IMR-90 (cell line): Measurements from ENCODE around the gene INSL3. TPM values are rescaled to one million over a fixed set of nuclear protein-coding genes. Genes with fewer than 3 reads are reported as not detected.

Experiments used
- ATAC-seq: fragments of 200-7000 bp; cut with Tn5 transposase; 2 replicates; pipeline ENCODE4 v1.9.1; 2020; ENCODE audit warnings: low read depth, mild to moderate bottlenecking, moderate library complexity
- BruUV-seq: library from RNA; stranded (reverse); fragments of 400-500 nt; replicated peaks from 2 replicates; lab custom pipeline; 2021; lab: Mats Ljungman, UMichigan
- CTCF ChIA-PET: fragments of 300-600 bp; formaldehyde crosslinking; extraction: SDS; loops from one replicate; lab custom pipeline; 2021; ENCODE audit warnings: antibody characterized with exemption; lab: Yijun Ruan, JAX
- POLR2A ChIA-PET: fragments of 300-600 bp; sonication (Branson Sonifier 250); formaldehyde crosslinking; loops from one replicate; lab custom pipeline; 2022; ENCODE audit warnings: antibody characterized with exemption; ENCODE audit not compliant: unreplicated experiment; lab: Charles Lee
- DNase-seq: peaks from one replicate; pipeline ENCODE4 v3.0.0; 2013
- H2AFZ ChIP-seq: replicated peaks from 2 replicates; pipeline ENCODE3; 2013; ENCODE audit warnings: low read length, mild to moderate bottlenecking; ENCODE audit not compliant: poor library complexity
- H2AK5ac ChIP-seq: 2 replicates; pipeline ENCODE4 v1.6.1; 2013; ENCODE audit warnings: low read depth, low read length, inconsistent platforms
- H2AK9ac ChIP-seq: replicated peaks from 2 replicates; pipeline ENCODE3; 2013; ENCODE audit warnings: mild to moderate bottlenecking, low read depth, low read length, moderate library complexity; ENCODE audit not compliant: poor library complexity
- H2BK120ac ChIP-seq: 2 replicates; pipeline ENCODE4 v1.6.1; 2013; ENCODE audit warnings: low read depth, low read length, inconsistent platforms
- H2BK15ac ChIP-seq: 3 replicates; pipeline ENCODE4 v1.6.1; 2013; ENCODE audit warnings: low read depth, low read length, inconsistent platforms
- H2BK20ac ChIP-seq: 2 replicates; pipeline ENCODE4 v1.6.1; 2013; ENCODE audit warnings: low read depth, mild to moderate bottlenecking, inconsistent platforms, low read length, moderate library complexity
- H2BK5ac ChIP-seq: 2 replicates; pipeline ENCODE4 v1.6.1; 2013; ENCODE audit warnings: mild to moderate bottlenecking, low read depth, low read length, inconsistent platforms; ENCODE audit not compliant: poor library complexity, severe bottlenecking
- H3K14ac ChIP-seq: replicated peaks from 2 replicates; pipeline ENCODE4 v1.6.1; 2013; ENCODE audit warnings: low read depth, low read length, inconsistent platforms
- H3K18ac ChIP-seq: 2 replicates; pipeline ENCODE4 v1.6.1; 2013; ENCODE audit warnings: low read depth, low read length, control low read depth
- H3K23ac ChIP-seq: 2 replicates; pipeline ENCODE4 v1.6.1; 2013; ENCODE audit warnings: low read depth, low read length, inconsistent platforms
- H3K27ac ChIP-seq: 2 replicates; pipeline ENCODE4 v1.5.1; 2013; ENCODE audit warnings: mild to moderate bottlenecking, control low read depth, low read length; ENCODE audit not compliant: insufficient read depth
- H3K27me3 ChIP-seq: 2 replicates; pipeline ENCODE4 v1.6.1; 2013; ENCODE audit warnings: low read length; ENCODE audit not compliant: control insufficient read depth, insufficient read depth
- H3K36me3 ChIP-seq: 2 replicates; pipeline ENCODE4 v1.6.1; 2013; ENCODE audit warnings: low read length, mixed read lengths; ENCODE audit not compliant: control insufficient read depth, insufficient read depth
- H3K4ac ChIP-seq: 2 replicates; pipeline ENCODE4 v1.6.1; 2013; ENCODE audit warnings: low read depth, low read length, inconsistent platforms
- H3K4me1 ChIP-seq: 2 replicates; pipeline ENCODE4 v1.6.1; 2013; ENCODE audit warnings: low read length, mixed read lengths; ENCODE audit not compliant: control insufficient read depth, insufficient read depth
- H3K4me2 ChIP-seq: 2 replicates; pipeline ENCODE4 v1.6.1; 2013; ENCODE audit warnings: low read depth, mild to moderate bottlenecking, control low read depth, low read length, moderate library complexity
- H3K4me3 ChIP-seq: 2 replicates; pipeline ENCODE4 v1.5.1; 2013; ENCODE audit warnings: low read depth, mild to moderate bottlenecking, control low read depth, low read length, moderate library complexity; ENCODE audit not compliant: insufficient read depth
- H3K56ac ChIP-seq: 2 replicates; pipeline ENCODE4 v1.6.1; 2013; ENCODE audit warnings: low read length, inconsistent platforms; ENCODE audit not compliant: insufficient read depth; ENCODE audit errors: extremely low read depth
- H3K79me1 ChIP-seq, 2 experiments: 2 replicates each; pipeline ENCODE4 v1.6.1; 2013; ENCODE audit warnings: low read length in 2 of 2, inconsistent platforms in 1 of 2, low read depth in 1 of 2
- H3K9ac ChIP-seq: 2 replicates; pipeline ENCODE4 v1.6.1; 2013; ENCODE audit warnings: low read depth, low read length, control low read depth
- H3K9me1 ChIP-seq: 2 replicates; pipeline ENCODE4 v1.6.1; 2013; ENCODE audit warnings: low read length, inconsistent platforms; ENCODE audit not compliant: insufficient read depth
- H3K9me3 ChIP-seq: 2 replicates; pipeline ENCODE4 v1.6.1; 2013; ENCODE audit warnings: low read length; ENCODE audit not compliant: control insufficient read depth, insufficient read depth
- H4K20me1 ChIP-seq: 2 replicates; pipeline ENCODE4 v1.6.1; 2013; ENCODE audit warnings: low read length, inconsistent platforms; ENCODE audit not compliant: insufficient read depth
- H4K5ac ChIP-seq: 2 replicates; pipeline ENCODE4 v1.6.1; 2013; ENCODE audit warnings: mild to moderate bottlenecking, low read depth, low read length, control low read depth
- H4K8ac ChIP-seq, 2 experiments: 2 replicates each; pipeline ENCODE4 v1.6.1; 2013; ENCODE audit warnings: low read depth in 2 of 2, low read length in 2 of 2, control low read depth in 1 of 2, inconsistent platforms in 1 of 2
- H4K91ac ChIP-seq: 2 replicates; pipeline ENCODE4 v1.6.1; 2013; ENCODE audit warnings: low read depth, low read length, inconsistent platforms; ENCODE audit not compliant: insufficient read depth
- BHLHE40 ChIP-seq: fragments of 150-350 bp; IDR thresholded peaks from 2 replicates; pipeline ENCODE4 v1.6.1; 2016; ENCODE audit warnings: mild to moderate bottlenecking, low read depth, low read length
- CEBPB ChIP-seq: IDR thresholded peaks from 2 replicates; pipeline ENCODE4 v1.6.1; 2012; ENCODE audit warnings: low read depth, low read length, improper control_type of control experiment
- CHD1 ChIP-seq: IDR thresholded peaks from 2 replicates; pipeline ENCODE4 v1.6.1; 2012; ENCODE audit warnings: low read depth, low read length, improper control_type of control experiment
- FOS ChIP-seq: fragments of 150-350 bp; IDR thresholded peaks from 2 replicates; pipeline ENCODE4 v1.6.1; 2016; ENCODE audit warnings: low read depth, low read length
- MAFK ChIP-seq: IDR thresholded peaks from 2 replicates; pipeline ENCODE4 v1.6.1; 2012; ENCODE audit warnings: low read depth, low read length, improper control_type of control experiment
- MAZ ChIP-seq: IDR thresholded peaks from 2 replicates; pipeline ENCODE4 v1.6.1; 2012; ENCODE audit warnings: low read depth, mild to moderate bottlenecking, low read length, improper control_type of control experiment, moderate library complexity, borderline replicate concordance
- MXI1 ChIP-seq: IDR thresholded peaks from 2 replicates; pipeline ENCODE4 v1.6.1; 2012; ENCODE audit warnings: low read depth, mild to moderate bottlenecking, low read length, moderate library complexity, borderline replicate concordance
- NFE2L2 ChIP-seq: fragments of 150-350 bp; IDR thresholded peaks from 2 replicates; pipeline ENCODE4 v1.6.1; 2016; ENCODE audit warnings: low read depth, mild to moderate bottlenecking, low read length
- POLR2A ChIP-seq: IDR thresholded peaks from 2 replicates; pipeline ENCODE4 v1.6.1; 2012; ENCODE audit warnings: mild to moderate bottlenecking, low read depth, low read length
- RAD21 ChIP-seq: IDR thresholded peaks from 2 replicates; pipeline ENCODE4 v1.6.1; 2012; ENCODE audit warnings: low read length, improper control_type of control experiment
- RCOR1 ChIP-seq: IDR thresholded peaks from 2 replicates; pipeline ENCODE4 v1.6.1; 2012; ENCODE audit warnings: mild to moderate bottlenecking, low read length, improper control_type of control experiment; ENCODE audit not compliant: insufficient replicate concordance
- RFX5 ChIP-seq: IDR thresholded peaks from 2 replicates; pipeline ENCODE4 v1.8.0; 2012; ENCODE audit warnings: low read depth, mild to moderate bottlenecking, low read length, moderate library complexity
- SMC3 ChIP-seq: fragments of 150-350 bp; IDR thresholded peaks from 2 replicates; pipeline ENCODE4 v1.6.1; 2016; ENCODE audit warnings: low read depth, mild to moderate bottlenecking, antibody characterized with exemption, low read length, moderate library complexity
- WGBS, 2 experiments: methylation state at CpG; one replicate each; pipeline versions ENCODE4 v1.1.5 to v1.1.7; 2013; ENCODE audit warnings: missing lambda C conversion rate in 2 of 2; ENCODE audit not compliant: insufficient read length in 1 of 2; ENCODE audit errors: extremely low coverage in 2 of 2; 5-methylcytosine and 5-hydroxymethylcytosine counted together
- dilution Hi-C: fragments of 300-500 bp; cut with HindIII; formaldehyde crosslinking; loops from one replicate; pipeline ENCODE4 v1.14.3; 2018; ENCODE audit warnings: low sequenced_read_pairs; ENCODE audit not compliant: unreplicated experiment
- in situ Hi-C: fragments of 300-500 bp; cut with MboI; formaldehyde crosslinking; loops from 3 replicates; pipeline ENCODE4 v1.14.3; 2019; ENCODE audit warnings: low sequenced_read_pairs, inconsistent platforms, mixed read lengths
- intact Hi-C: fragments of 100-400 bp; cut with micrococcal nuclease; formaldehyde crosslinking; loops from 2 replicates; pipeline ENCODE4 v1.10.0; 2022
- polyA plus RNA-seq, 3 experiments: library from polyadenylated mRNA; depleted of rRNA; stranded (reverse); fragments of >200 nt; gene quantifications; 2 replicates each; pipeline ENCODE4 v1.2.3, GENCODE V29; 2012; ENCODE audit warnings: low replicate concordance in 1 of 3
- total RNA-seq: library from RNA; depleted of rRNA; stranded (reverse); fragments of >200 nt; gene quantifications from 2 replicates; pipeline ENCODE4 v1.2.3, GENCODE V29; 2012
- TF ChIP-seq, protein P1 (sequence below): conservative IDR thresholded peaks from 2 replicates; pipeline ENCODE4 v1.5.1; 2012; ENCODE audit warnings: mild to moderate bottlenecking, low read depth, low read length, improper control_type of control experiment
- TF ChIP-seq, protein P2 (sequence below): fragments of 150-350 bp; IDR thresholded peaks from 2 replicates; pipeline ENCODE4 v1.6.1; 2017; ENCODE audit warnings: mild to moderate bottlenecking, antibody characterized with exemption, low read length, low read depth
- TF ChIP-seq, protein P3 (sequence below): fragments of 150-350 bp; IDR thresholded peaks from 2 replicates; pipeline ENCODE4 v1.6.1; 2016; ENCODE audit warnings: low read depth, mild to moderate bottlenecking, low read length, moderate library complexity, borderline replicate concordance

INSL3 gene
- total and polyA plus RNA-seq, 2 of the 4 experiments (the other 2 are of a cell fraction), result not detected

DNA sequence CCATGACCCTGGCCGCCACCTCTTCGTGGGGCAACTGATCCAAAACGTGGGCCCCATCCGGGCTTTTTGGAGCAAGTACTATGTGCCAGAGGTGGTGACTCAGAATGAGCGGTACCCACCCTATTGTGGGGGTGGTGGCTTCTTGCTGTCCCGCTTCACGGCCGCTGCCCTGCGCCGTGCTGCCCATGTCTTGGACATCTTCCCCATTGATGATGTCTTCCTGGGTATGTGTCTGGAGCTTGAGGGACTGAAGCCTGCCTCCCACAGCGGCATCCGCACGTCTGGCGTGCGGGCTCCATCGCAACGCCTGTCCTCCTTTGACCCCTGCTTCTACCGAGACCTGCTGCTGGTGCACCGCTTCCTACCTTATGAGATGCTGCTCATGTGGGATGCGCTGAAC lies 9.6 kb downstream of the INSL3 start:
- Histone ChIP-seq H4K8ac (no peak overlapping the region), H3K27me3 (peaks cover 34% of the 10 kb centered on the region), H4K91ac (no peak overlapping the region), H3K4me3 (no peak overlapping the region), H3K27ac (no peak overlapping the region), H3K9ac (no peak overlapping the region), H3K36me3 (no peaks in the 10 kb centered on the region), H2AK5ac (no peak overlapping the region), H4K5ac (no peak overlapping the region), H2BK20ac (no peak overlapping the region), H3K18ac (no peak overlapping the region), H2BK5ac (no peak overlapping the region), H4K20me1 (no peaks in the 10 kb centered on the region), H3K79me1 (no peaks in the 10 kb centered on the region), H3K23ac (no peak overlapping the region), H2BK15ac (no peak overlapping the region), H3K9me1 (no peaks in the 10 kb centered on the region), H3K14ac (no peak overlapping the region), H3K4me1 (no peaks in the 10 kb centered on the region), H2AK9ac (no peak overlapping the region), H3K4me2 (no peak overlapping the region), H3K9me3 (no peaks in the 10 kb centered on the region; the same call in 1 of the 2 replicates), H2AFZ (no peak overlapping the region), H3K56ac (no peak overlapping the region), H3K4ac (no peak overlapping the region), H2BK120ac (no peak overlapping the region)
- TF ChIP-seq RAD21, result no peak
- TF ChIP-seq BHLHE40, result no peak
- TF ChIP-seq, protein P1, sequence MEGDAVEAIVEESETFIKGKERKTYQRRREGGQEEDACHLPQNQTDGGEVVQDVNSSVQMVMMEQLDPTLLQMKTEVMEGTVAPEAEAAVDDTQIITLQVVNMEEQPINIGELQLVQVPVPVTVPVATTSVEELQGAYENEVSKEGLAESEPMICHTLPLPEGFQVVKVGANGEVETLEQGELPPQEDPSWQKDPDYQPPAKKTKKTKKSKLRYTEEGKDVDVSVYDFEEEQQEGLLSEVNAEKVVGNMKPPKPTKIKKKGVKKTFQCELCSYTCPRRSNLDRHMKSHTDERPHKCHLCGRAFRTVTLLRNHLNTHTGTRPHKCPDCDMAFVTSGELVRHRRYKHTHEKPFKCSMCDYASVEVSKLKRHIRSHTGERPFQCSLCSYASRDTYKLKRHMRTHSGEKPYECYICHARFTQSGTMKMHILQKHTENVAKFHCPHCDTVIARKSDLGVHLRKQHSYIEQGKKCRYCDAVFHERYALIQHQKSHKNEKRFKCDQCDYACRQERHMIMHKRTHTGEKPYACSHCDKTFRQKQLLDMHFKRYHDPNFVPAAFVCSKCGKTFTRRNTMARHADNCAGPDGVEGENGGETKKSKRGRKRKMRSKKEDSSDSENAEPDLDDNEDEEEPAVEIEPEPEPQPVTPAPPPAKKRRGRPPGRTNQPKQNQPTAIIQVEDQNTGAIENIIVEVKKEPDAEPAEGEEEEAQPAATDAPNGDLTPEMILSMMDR, result no peak
- TF ChIP-seq, protein P2, sequence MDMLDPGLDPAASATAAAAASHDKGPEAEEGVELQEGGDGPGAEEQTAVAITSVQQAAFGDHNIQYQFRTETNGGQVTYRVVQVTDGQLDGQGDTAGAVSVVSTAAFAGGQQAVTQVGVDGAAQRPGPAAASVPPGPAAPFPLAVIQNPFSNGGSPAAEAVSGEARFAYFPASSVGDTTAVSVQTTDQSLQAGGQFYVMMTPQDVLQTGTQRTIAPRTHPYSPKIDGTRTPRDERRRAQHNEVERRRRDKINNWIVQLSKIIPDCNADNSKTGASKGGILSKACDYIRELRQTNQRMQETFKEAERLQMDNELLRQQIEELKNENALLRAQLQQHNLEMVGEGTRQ, result no peak
- TF ChIP-seq RCOR1, result no peak
- TF ChIP-seq MAFK, result no peak
- TF ChIP-seq, protein P3, sequence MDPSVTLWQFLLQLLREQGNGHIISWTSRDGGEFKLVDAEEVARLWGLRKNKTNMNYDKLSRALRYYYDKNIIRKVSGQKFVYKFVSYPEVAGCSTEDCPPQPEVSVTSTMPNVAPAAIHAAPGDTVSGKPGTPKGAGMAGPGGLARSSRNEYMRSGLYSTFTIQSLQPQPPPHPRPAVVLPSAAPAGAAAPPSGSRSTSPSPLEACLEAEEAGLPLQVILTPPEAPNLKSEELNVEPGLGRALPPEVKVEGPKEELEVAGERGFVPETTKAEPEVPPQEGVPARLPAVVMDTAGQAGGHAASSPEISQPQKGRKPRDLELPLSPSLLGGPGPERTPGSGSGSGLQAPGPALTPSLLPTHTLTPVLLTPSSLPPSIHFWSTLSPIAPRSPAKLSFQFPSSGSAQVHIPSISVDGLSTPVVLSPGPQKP, result no peak
- no peak for TF ChIP-seq MXI1
- TF ChIP-seq POLR2A, result no peak
- no peak for TF ChIP-seq FOS
- no peak for TF ChIP-seq CEBPB
- no peak for TF ChIP-seq SMC3
- TF ChIP-seq NFE2L2, result no peak
- no peak for TF ChIP-seq MAZ
- no peak for TF ChIP-seq CHD1
- TF ChIP-seq RFX5, result no peak
- POLR2A ChIA-PET, result no interaction called here
- DNase-seq, result no peak
- CTCF ChIA-PET, result interaction anchor here (0.6 kb wide), 1 partner anchor 135 kb away, joined by 4 read pairs; no protein-coding TSS in a partner anchor
- no peak for ATAC-seq
- intact Hi-C loops (no loop called here), dilution Hi-C loops (no loop called here), in situ Hi-C loops (no loop called here)
- 90% methylated on average over 2 of the region's 20 CpGs; no CpG with 5 or more reads in 1 of the 2 experiments for WGBS, 2 experiments
- BruUV-seq, result no TSS peak
